A204.1 (cell line): ENCODE data around the gene GCAT.

Experiments
- FAIRE-seq: peaks from 2 replicates; lab custom pipeline; 2012; peaks lifted over from hg19 to GRCh38; lab: Jason Lieb, UNC

GCAT gene

DNA sequence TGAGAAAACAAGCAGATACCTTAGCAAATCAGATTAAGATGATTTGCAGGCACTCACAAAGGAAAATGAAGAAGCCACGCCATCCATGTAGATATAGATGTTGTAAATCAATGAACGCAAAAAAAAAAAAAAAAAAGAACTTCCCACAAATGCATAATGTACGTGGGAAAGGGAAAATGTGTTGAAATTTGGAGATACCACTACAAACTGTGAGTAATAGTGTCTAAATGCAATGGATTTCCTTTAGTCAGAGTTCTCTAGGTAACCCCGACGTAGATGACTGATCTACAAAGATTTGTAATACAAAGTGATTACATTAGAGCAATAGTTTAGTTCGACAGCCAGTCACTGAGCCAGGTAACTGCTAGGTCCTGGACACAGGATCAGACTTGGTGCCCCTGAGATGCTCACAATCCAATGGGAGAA, 37.2 kb downstream of the GCAT start:
- no peak for FAIRE-seq

DNA sequence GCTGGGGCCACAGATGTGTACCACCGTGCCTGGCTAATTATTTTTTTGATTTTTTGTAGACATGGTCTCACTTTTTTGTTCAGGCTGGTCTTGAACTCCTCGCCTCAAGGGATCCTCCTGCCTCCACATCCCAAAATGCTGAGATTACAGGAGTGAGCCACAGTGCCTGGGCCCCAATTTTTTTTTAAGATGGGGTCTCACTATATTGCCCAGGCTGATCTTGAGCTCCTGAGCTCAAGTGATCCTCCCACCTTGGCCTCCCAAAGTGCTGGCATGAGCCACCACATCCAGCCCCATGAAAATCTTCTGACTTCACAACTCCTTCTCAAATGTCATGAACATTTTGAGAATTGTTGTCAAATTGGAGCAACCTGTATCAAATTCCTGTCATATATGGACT, 38.7 kb downstream of the GCAT start:
- no peak for FAIRE-seq

DNA sequence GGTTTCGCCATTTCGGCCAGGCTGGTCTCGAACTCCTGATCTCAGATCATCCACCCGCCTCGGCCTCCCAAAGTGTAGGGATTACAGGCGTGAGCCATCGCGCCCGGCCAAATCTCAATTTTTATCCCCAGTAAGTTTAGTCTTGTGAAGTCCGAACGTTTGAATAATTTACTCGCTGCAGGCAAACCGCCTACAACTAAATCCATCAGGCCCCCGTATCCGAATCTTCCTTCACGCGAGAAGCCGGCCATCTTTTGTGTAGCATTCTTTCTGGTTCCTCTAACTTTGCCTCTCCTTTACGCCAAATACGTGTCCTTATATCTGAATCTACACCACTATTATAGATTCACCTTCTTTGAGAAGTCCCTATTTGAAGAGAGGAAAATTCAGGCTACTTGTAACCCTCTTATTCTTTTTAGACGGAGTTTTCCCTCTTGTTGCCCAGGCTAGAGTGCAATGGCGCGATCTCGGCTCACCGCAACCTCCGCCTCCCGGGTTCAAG, 40.9 kb downstream of the GCAT start:
- no peak for FAIRE-seq

GRCh38 chr22:37849089-37849751, 41.5 kb downstream of the GCAT start, which contains the start of gene EIF3L:
Gene EIF3L, plus strand, starts transcription at chr22:37849419. Its CDS starts 31 bp downstream, at chr22:37849450.
- peak; percentile 14 for FAIRE-seq

GRCh38 chr22:37850801-37851200, 43.1 kb downstream of the GCAT start:
- FAIRE-seq: no peak

DNA sequence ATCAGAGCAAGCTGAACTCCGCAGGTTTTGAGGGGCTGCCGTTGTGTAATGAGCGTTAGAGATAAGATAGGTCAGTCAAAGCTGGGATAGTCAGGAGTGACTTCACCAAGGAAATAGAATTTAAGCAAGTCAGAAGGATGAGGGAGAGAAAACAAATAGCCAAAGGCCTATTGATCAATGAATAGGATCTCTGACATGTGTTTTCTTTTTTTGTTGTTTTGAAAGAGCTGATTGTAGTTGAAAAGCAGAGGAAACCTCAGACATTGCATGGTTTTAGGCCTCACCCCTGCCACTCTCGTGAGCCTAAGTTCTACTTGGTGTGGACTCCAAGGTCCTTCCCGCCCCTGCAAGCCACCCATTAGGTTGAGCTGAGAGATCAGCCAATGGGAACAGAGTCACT, 44.7 kb downstream of the GCAT start:
- FAIRE-seq: no peak

DNA sequence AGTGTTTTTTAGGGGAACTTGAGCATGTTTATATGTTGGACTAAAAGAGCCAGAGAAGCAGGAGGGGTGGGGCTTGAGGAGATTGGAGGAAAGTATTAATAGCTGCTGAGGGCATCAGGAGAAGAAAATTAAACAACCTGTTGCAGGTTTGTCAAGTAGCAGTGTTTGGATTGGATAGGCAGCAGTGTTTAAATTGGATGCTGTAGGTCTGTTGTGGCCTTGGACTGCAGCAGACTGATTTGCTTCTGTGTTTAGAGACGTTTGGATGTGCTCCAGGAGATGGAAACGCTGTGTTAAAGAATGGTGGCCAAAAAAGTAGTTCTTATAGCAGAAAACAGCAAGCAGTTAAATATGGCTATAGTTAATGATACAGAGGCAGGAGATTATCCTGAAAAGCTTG, 47.2 kb downstream of the GCAT start:
- FAIRE-seq: no peak

DNA sequence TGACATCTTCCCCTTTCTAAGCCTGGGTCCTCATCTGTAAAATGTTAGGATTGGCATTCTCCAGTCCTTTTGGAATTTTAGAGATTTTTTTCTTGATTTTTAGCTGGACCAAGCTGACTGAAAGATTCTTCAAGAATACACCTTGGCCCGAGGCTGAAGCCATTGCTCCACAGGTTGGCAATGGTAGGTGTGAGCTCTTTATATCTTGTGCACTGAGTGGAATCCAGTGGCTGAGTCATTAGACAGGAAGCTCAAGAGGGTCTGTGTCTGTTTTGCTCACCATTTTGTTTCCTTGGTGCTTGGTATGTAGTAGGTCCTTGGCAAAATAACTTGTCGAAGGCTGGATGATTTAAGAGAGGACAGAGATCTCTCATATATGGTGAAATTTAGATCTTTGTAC, 47.7 kb downstream of the GCAT start:
- no peak for FAIRE-seq

DNA sequence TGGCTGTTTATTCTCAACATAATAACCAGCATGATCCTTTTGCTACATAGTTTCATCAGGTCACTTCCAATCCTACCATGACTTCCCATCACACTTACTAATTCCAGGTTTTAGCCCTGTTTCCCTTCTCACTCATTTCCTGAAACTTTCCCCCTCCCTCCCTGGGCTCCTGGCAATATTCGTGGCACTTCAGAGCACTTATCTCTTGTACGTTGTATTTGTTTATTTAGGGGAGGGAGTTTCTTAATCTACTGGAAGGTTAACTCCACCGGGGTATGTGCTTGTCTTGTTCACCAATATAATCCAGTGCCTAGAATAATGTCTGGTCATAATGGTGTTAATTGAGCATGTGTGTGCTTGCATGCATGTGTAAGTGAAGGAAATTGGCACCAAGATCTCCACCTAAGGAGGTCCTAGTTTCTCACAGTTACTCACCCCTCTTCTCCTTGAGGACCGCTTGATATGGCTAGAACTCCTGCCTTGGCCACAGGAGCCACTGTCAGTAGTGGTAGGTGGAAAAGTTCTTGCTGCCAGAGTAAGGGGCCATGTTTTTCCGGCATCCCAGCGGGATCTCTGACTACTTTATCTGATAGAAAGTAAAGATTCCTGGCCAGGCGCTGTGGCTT, 53.2 kb downstream of the GCAT start:
- no peak for FAIRE-seq

DNA sequence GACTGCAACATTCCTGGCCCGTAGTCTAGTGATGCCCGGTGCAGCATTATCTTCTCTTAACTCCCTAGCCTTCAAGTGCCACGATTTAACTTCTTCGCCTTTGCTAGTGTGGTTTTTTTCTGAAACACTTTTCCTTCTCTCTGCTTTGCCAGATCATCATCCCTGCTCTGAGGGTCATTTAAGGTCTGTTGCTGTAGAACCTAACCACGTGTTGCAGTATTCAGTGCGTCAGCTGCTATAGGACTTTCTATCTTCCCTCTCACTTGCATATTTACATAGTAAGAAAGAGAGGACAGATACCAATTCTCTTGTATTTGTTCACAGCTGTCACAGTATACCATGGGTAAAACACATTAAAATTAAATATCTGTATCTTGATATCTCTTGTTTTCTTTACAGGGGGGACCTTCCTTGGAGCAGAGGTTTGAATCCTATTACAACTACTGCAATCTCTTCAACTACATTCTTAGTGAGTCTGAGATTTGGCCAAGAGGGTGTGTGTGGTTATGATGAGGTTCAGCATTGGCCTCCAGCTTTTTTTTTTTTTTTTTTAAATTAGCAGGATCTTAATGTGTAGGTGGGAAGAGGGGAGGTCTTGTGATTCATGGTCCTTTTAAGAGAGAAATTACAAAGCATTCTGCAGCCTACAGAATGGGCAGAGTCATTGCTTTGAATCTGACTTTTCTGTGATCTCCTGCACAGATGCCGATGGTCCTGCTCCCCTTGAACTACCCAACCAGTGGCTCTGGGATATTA, 55.0 kb downstream of the GCAT start:
- no peak for FAIRE-seq

DNA sequence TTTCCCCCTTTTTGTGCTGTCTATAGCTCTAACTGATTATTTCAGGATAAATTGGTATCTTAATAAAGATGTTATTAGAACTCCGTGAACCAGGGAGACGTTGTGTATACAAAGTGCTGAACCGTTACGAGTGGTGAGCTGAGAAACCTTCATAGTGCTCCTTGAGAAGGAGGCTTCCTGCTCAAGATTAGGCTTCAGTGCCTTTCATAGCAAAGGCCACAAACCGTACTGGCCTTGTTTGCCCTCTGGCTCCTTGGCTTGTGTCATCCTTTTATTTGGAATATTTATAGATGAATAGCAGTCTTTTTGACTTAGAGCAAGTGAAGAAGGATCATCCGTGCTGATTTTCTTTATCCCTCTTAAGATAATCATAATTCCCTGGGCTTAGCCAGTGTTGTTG, 57.8 kb downstream of the GCAT start:
- no peak for FAIRE-seq
